ENCODE measurements around the gene EXOC4. TPM values are rescaled to one million over a fixed set of nuclear protein-coding genes. Genes with fewer than 3 reads are reported as not detected.

Gene EXOC4
- total and polyA plus RNA-seq, 2 of the 8 experiments (the other 6 are each of a cell fraction or from before 2014, with no cell fraction given), result 27.0 to 67.3 TPM

DNA sequence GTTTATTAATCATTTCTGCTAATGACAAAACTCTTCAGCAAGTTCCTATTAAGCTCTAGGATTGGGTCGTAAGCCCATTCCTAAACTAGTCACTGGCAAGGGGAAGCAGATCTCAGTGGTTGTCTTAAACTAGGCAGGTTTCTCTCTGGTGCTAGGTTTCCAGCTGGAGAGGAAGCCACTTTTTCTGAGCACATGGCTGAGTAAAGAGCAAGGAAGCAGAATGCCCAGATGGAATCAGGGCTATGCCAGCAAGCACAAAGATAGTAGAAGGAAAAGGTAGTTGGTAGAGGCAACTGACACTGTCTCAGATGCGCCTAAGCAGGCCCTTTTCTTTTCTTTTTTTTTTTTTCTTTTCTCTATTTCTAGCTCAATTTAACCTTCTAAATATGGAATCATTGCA, 224.9 kb downstream of the EXOC4 start:
- no peak overlapping the region for H3K56ac ChIP-seq (replicated peaks; ENCODE audit: insufficient read length, low read depth, low read length)
- no peaks in the 10 kb centered on the region for H3K9me3 ChIP-seq (ENCODE audit: insufficient read depth in 2 of 2, low read depth in 1 of 2, low read length in 1 of 2)
- no peak overlapping the region for H2BK20ac ChIP-seq (ENCODE audit: low read length)
- no peaks in the 10 kb centered on the region for H3K79me2 ChIP-seq (ENCODE audit: control insufficient read depth in 1 of 2, insufficient read depth in 2 of 2, low read length in 2 of 2)
- ChIA-PET CTCF (ENCODE audit: partially characterized antibody) (no interaction called here), POLR2A (ENCODE audit: partially characterized antibody) (no interaction called here)
- WGBS, 2 experiments (ENCODE audit: extremely low coverage in 1 of 2, insufficient coverage in 1 of 2, insufficient read length in 1 of 2, insufficient replicate concordance in 2 of 2, low coverage in 1 of 2, low lambda C conversion rate in 2 of 2, missing lambda C conversion rate in 1 of 2), result 93% methylated on average over 2 of the region's 2 CpGs; no CpG with 5 or more reads in 1 of the 2 experiments
- H3K79me1 ChIP-seq (ENCODE audit: low read depth, low read length), result no peaks in the 10 kb centered on the region
- H3K4me3 ChIP-seq (ENCODE audit: extremely low read depth in 1 of 4, insufficient read depth in 2 of 4, low read depth in 3 of 4, low read length in 4 of 4), result no peak overlapping the region
- no peak overlapping the region for H2BK12ac ChIP-seq (ENCODE audit: low read depth, low read length)
- no peak overlapping the region for H3K14ac ChIP-seq (ENCODE audit: insufficient read length)
- H2AFZ ChIP-seq (ENCODE audit: low read length), result no peak overlapping the region
- H4K5ac ChIP-seq (ENCODE audit: insufficient read length, low read depth, low read length), result no peak overlapping the region
- H4K20me1 ChIP-seq (replicated peaks in 1 of 2; ENCODE audit: control insufficient read depth in 1 of 2, insufficient read depth in 2 of 2, low read length in 2 of 2), result peaks cover 0 to 4% of the 10 kb centered on the region in 2 experiments
- H3K23me2 ChIP-seq (ENCODE audit: low read depth, low read length), result no peaks in the 10 kb centered on the region
- H3K36me3 ChIP-seq (ENCODE audit: control insufficient read depth in 2 of 4, insufficient read depth in 4 of 4, low read length in 3 of 4), result peaks cover 0 to 2% (median 0%) of the 10 kb centered on the region in 4 experiments; a peak in 2 of 8 replicates
- H3K4me1 ChIP-seq (replicated peaks in 1 of 4; ENCODE audit: control insufficient read depth in 3 of 4, insufficient read depth in 4 of 4, low read length in 3 of 4), result no peaks in the 10 kb centered on the region
- H2BK15ac ChIP-seq (ENCODE audit: low read length), result no peak overlapping the region
- H2BK5ac ChIP-seq (ENCODE audit: low read depth, low read length), result no peak overlapping the region
- H2BK120ac ChIP-seq (replicated peaks; ENCODE audit: low read depth, low read length), result no peak overlapping the region
- no peak overlapping the region for H3K23ac ChIP-seq (ENCODE audit: insufficient read length)
- no peak overlapping the region for H4K8ac ChIP-seq (ENCODE audit: extremely low read depth, insufficient read depth, low read length)
- no peak overlapping the region for H4K91ac ChIP-seq (replicated peaks; ENCODE audit: insufficient read length, low read length)
- DNase-seq (ENCODE audit: low read depth in 1 of 2, low spot score in 2 of 2) (no peak), FAIRE-seq (no peak)
- no peaks in the 10 kb centered on the region for H3K27me3 ChIP-seq (replicated peaks in 1 of 4; ENCODE audit: control insufficient read depth in 3 of 4, extremely low read depth in 1 of 4, insufficient read depth in 3 of 4, low read length in 3 of 4)
- no peak overlapping the region for H3K4ac ChIP-seq (replicated peaks; ENCODE audit: insufficient read length, low read depth, low read length)
- no peak overlapping the region for H3K4me2 ChIP-seq (ENCODE audit: insufficient read depth in 1 of 2, low read depth in 2 of 2, low read length in 2 of 2)
- H3K18ac ChIP-seq (ENCODE audit: extremely low read depth, low read length), result no peak overlapping the region
- H3K9ac ChIP-seq (replicated peaks in 1 of 4; ENCODE audit: extremely low read depth in 1 of 4, low read depth in 3 of 4, low read length in 3 of 4), result no peak overlapping the region
- no peak overlapping the region for H3K27ac ChIP-seq (ENCODE audit: low read depth, low read length)
- H2AK5ac ChIP-seq (ENCODE audit: low read depth, low read length), result no peak overlapping the region
- TF ChIP-seq HDAC2 (IDR thresholded peaks at IDR 0.05; ENCODE audit: borderline replicate concordance in 1 of 2, low read depth in 2 of 2, low read length in 2 of 2) (no peak), NRF1 (IDR thresholded peaks at IDR 0.05; ENCODE audit: low read depth, low read length) (no peak), TBP (IDR thresholded peaks at IDR 0.05; ENCODE audit: low read depth, low read length) (no peak), JUND (IDR thresholded peaks at IDR 0.05; ENCODE audit: low read length) (no peak), RXRA (IDR thresholded peaks at IDR 0.05; ENCODE audit: insufficient read depth, low read depth, low read length) (no peak), GABPA (IDR thresholded peaks at IDR 0.05; ENCODE audit: borderline replicate concordance, insufficient read depth, low read length) (no peak), CREB1 (IDR thresholded peaks at IDR 0.05) (no peak), GTF2F1 (IDR thresholded peaks at IDR 0.05; ENCODE audit: borderline replicate concordance, low read depth, low read length) (no peak), RAD21 (IDR thresholded peaks at IDR 0.05 in 1 of 2, conservative IDR thresholded peaks at IDR 0.05 in 1 of 2; ENCODE audit: low read depth in 2 of 2, low read length in 2 of 2) (no peak), POLR2A (IDR thresholded peaks at IDR 0.05; ENCODE audit: control extremely low read depth in 1 of 2, low read depth in 2 of 2, low read length in 2 of 2) (no peak), SAP30 (IDR thresholded peaks at IDR 0.05; ENCODE audit: insufficient read depth, insufficient replicate concordance, low read length) (no peak)
- TF ChIP-seq, protein P1, sequence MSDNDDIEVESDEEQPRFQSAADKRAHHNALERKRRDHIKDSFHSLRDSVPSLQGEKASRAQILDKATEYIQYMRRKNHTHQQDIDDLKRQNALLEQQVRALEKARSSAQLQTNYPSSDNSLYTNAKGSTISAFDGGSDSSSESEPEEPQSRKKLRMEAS (IDR thresholded peaks at IDR 0.05), result no peak
